Astrocyte of the spinal cord (primary cell): ENCODE measurements around the gene VANGL2.

Experiments
- DNase-seq: peaks from one replicate; pipeline ENCODE4 v3.0.0; 2011; ENCODE audit warnings: low read depth, low spot score
- H3K4me3 ChIP-seq: 2 replicates; pipeline ENCODE4 v1.5.1; 2011; ENCODE audit warnings: low read depth, mild to moderate bottlenecking, low read length, moderate library complexity
- CTCF ChIP-seq: IDR thresholded peaks from 2 replicates; pipeline ENCODE4 v1.5.1; 2012; ENCODE audit warnings: low read depth, mild to moderate bottlenecking, low read length, inconsistent platforms
- in situ Hi-C: cut with HindIII; loops from 2 replicates; pipeline ENCODE4 v1.10.0; 2017; ENCODE audit warnings: low sequenced_read_pairs

VANGL2 gene

GRCh38 chr1:160429702-160430535, 29.6 kb downstream of the VANGL2 start:
- TF ChIP-seq CTCF: no peak
- no peak overlapping the region for H3K4me3 ChIP-seq
- no peak for DNase-seq
- in situ Hi-C loops: no loop called here

GRCh38 chr1:160431006-160431405, 30.6 kb downstream of the VANGL2 start:
- no peak for TF ChIP-seq CTCF
- no peak overlapping the region for H3K4me3 ChIP-seq
- no peak for DNase-seq
- in situ Hi-C loops: no loop called here

GRCh38 chr1:160431571-160431970, 31.2 kb downstream of the VANGL2 start:
- no peak for TF ChIP-seq CTCF
- no peak overlapping the region for H3K4me3 ChIP-seq
- DNase-seq: no peak
- in situ Hi-C loops: no loop called here

GRCh38 chr1:160432371-160432786, 32.0 kb downstream of the VANGL2 start:
- H3K4me3 ChIP-seq: no peak overlapping the region
- in situ Hi-C loops: no loop called here
- no peak for TF ChIP-seq CTCF
- no peak for DNase-seq

- TF ChIP-seq CTCF: no peak
- DNase-seq: no peak
- H3K4me3 ChIP-seq: no peak overlapping the region
- in situ Hi-C loops: no loop called here
These were observed 36.6 kb downstream of the VANGL2 start for GRCh38 chr1:160436966-160437365.

- H3K4me3 ChIP-seq: no peak overlapping the region
- in situ Hi-C loops: no loop called here
- TF ChIP-seq CTCF: no peak
- no peak for DNase-seq
These were observed 37.3 kb downstream of the VANGL2 start for GRCh38 chr1:160437432-160438316.
